ENCODE measurements around the gene SNAI1.

Gene SNAI1

GRCh38 chr20:50037575-50037974, 54.8 kb downstream of the SNAI1 start:
- DNase-seq (ENCODE audit: low read depth) = no peak

DNA sequence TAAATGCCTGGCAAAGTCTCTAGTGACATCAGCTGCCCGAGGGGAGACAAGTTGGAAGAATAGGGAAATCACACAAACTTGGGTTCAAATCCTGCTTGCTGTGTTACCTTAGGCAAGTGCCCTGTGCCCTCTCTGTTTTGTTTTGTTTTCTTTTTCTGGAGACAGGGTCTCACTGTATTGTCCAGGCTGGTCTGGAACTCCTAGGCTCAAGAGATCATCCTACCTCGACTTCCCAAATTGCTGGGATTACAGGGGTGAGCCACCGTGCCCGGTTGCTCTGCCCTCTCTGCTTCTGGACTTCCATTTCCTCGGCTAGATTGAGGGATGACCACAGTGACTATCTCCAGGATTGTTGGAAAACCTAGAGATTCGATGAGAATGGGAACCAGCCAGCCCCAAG, 55.4 kb downstream of the SNAI1 start:
- no peak for DNase-seq (ENCODE audit: low read depth)
